C4-2B (cell line): Measurements from ENCODE around the gene AHI1.

Source experiments
- ZFX ChIP-seq: fragments of 450-650 bp; IDR thresholded peaks from 2 replicates; pipeline ENCODE4 v1.6.1; 2017
- TF ChIP-seq, protein P1 (sequence below): fragments of 450-650 bp; conservative IDR thresholded peaks from 2 replicates; pipeline ENCODE4 v1.5.1; 2017; ENCODE audit warnings: mild to moderate bottlenecking

DNA sequence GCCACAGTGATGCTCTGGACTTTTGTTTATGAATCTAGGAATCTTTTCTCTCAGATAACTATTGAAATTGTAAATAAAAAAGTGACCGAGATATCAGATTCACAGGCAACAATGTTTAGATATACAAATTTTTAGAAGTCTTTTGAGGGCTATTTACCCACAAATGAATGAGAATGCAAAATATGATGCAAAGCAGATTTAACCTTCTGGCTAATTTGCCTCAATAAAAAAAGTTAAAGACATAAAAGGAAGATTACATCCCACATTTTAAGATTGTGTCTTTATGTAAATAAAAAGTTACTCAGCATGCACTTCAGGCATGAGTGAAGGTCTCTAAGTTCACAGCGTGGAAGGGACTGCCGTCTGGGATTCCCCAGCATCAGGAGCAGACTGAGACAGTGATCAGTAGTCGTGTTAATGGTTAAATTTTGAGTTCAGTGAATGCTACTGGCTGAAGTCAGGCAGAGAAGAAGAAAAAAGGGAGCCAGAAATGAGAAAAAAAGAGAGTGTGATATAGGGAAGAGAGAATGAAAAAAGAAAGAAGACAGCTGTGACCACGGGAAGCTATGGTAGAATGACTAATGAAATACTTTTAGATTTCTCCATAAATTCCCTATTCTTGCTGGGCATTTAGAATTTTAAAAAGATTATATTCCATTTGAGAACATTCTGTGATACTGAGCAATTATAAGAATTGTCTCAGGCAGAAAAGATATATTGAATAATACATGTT, 222.8 kb downstream of the AHI1 start:
- TF ChIP-seq, protein P1, sequence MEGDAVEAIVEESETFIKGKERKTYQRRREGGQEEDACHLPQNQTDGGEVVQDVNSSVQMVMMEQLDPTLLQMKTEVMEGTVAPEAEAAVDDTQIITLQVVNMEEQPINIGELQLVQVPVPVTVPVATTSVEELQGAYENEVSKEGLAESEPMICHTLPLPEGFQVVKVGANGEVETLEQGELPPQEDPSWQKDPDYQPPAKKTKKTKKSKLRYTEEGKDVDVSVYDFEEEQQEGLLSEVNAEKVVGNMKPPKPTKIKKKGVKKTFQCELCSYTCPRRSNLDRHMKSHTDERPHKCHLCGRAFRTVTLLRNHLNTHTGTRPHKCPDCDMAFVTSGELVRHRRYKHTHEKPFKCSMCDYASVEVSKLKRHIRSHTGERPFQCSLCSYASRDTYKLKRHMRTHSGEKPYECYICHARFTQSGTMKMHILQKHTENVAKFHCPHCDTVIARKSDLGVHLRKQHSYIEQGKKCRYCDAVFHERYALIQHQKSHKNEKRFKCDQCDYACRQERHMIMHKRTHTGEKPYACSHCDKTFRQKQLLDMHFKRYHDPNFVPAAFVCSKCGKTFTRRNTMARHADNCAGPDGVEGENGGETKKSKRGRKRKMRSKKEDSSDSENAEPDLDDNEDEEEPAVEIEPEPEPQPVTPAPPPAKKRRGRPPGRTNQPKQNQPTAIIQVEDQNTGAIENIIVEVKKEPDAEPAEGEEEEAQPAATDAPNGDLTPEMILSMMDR = no peak
- no peak for TF ChIP-seq ZFX
